ENCODE measurements around the gene SMS.

SMS gene

GRCh38 chrX:22024577-22024976 lies 84.1 kb downstream of the SMS start:
- no peak for TF ChIP-seq ZNF274 (IDR thresholded peaks at IDR 0.05; ENCODE audit: low read depth, low read length)
- no peak overlapping the region for H3K4me3 ChIP-seq (ENCODE audit: low read length)

GRCh38 chrX:22025751-22026150 lies 85.2 kb downstream of the SMS start:
- TF ChIP-seq ZNF274 (IDR thresholded peaks at IDR 0.05; ENCODE audit: low read depth, low read length): no peak
- no peak overlapping the region for H3K4me3 ChIP-seq (ENCODE audit: low read length)

GRCh38 chrX:22026731-22027130 lies 86.2 kb downstream of the SMS start:
- no peak for TF ChIP-seq ZNF274 (IDR thresholded peaks at IDR 0.05; ENCODE audit: low read depth, low read length)

GRCh38 chrX:22032084-22032483 lies 91.6 kb downstream of the SMS start, which contains the start of gene PHEX:
Gene PHEX (plus strand): TSS chrX:22032325. CDS start chrX:22033006, 681 bp downstream.
- no peak within 1 kb of the TSS for H3K4me3 ChIP-seq (ENCODE audit: low read length)
- TF ChIP-seq ZNF274 (IDR thresholded peaks at IDR 0.05; ENCODE audit: low read depth, low read length): no peak

More at GRCh38 chrX:22026731-22027130, 86.2 kb downstream of the SMS start:
- H3K4me3 ChIP-seq (ENCODE audit: low read length): no peak overlapping the region

- TF ChIP-seq ZNF274 (IDR thresholded peaks at IDR 0.05; ENCODE audit: low read depth, low read length): no peak
- no peak overlapping the region for H3K4me3 ChIP-seq (ENCODE audit: low read length)
Observed at GRCh38 chrX:22032506-22032905, 92.0 kb downstream of the SMS start.

- no peak for TF ChIP-seq ZNF274 (IDR thresholded peaks at IDR 0.05; ENCODE audit: low read depth, low read length)
Observed at GRCh38 chrX:22033818-22034217, 93.3 kb downstream of the SMS start.

GRCh38 chrX:22035236-22035635 lies 94.7 kb downstream of the SMS start:
- no peak overlapping the region for H3K4me3 ChIP-seq (ENCODE audit: low read length)
- no peak for TF ChIP-seq ZNF274 (IDR thresholded peaks at IDR 0.05; ENCODE audit: low read depth, low read length)

More at GRCh38 chrX:22033818-22034217, 93.3 kb downstream of the SMS start:
- no peak overlapping the region for H3K4me3 ChIP-seq (ENCODE audit: low read length)

GRCh38 chrX:22037225-22037624 lies 96.7 kb downstream of the SMS start:
- no peak for TF ChIP-seq ZNF274 (IDR thresholded peaks at IDR 0.05; ENCODE audit: low read depth, low read length)
- H3K4me3 ChIP-seq (ENCODE audit: low read length): no peak overlapping the region

GRCh38 chrX:22037911-22038537 lies 97.5 kb downstream of the SMS start:
- H3K4me3 ChIP-seq (ENCODE audit: low read length): no peak overlapping the region
- no peak for TF ChIP-seq ZNF274 (IDR thresholded peaks at IDR 0.05; ENCODE audit: low read depth, low read length)

GRCh38 chrX:22039541-22039940 lies 99.0 kb downstream of the SMS start:
- TF ChIP-seq ZNF274 (IDR thresholded peaks at IDR 0.05; ENCODE audit: low read depth, low read length): no peak
- no peak overlapping the region for H3K4me3 ChIP-seq (ENCODE audit: low read length)

GRCh38 chrX:22040184-22040583 lies 99.7 kb downstream of the SMS start:
- TF ChIP-seq ZNF274 (IDR thresholded peaks at IDR 0.05; ENCODE audit: low read depth, low read length): no peak
- no peak overlapping the region for H3K4me3 ChIP-seq (ENCODE audit: low read length)

- TF ChIP-seq ZNF274 (IDR thresholded peaks at IDR 0.05; ENCODE audit: low read depth, low read length): no peak
Observed at GRCh38 chrX:22041907-22042530, 101.5 kb downstream of the SMS start.

GRCh38 chrX:22043872-22044271 lies 103.4 kb downstream of the SMS start:
- no peak overlapping the region for H3K4me3 ChIP-seq (ENCODE audit: low read length)
- TF ChIP-seq ZNF274 (IDR thresholded peaks at IDR 0.05; ENCODE audit: low read depth, low read length): no peak

More at GRCh38 chrX:22041907-22042530, 101.5 kb downstream of the SMS start:
- no peak overlapping the region for H3K4me3 ChIP-seq (ENCODE audit: low read length)
